HG03175 (cell line): Measurements from ENCODE around the gene ZNF581.

Experiments
- ATAC-seq: cut with Tn5 transposase; IDR thresholded peaks from one replicate; pipeline ENCODE4 v1.9.1; 2021; ENCODE audit warnings: mild to moderate bottlenecking, moderate library complexity; ENCODE audit not compliant: unreplicated experiment

Gene ZNF581

DNA sequence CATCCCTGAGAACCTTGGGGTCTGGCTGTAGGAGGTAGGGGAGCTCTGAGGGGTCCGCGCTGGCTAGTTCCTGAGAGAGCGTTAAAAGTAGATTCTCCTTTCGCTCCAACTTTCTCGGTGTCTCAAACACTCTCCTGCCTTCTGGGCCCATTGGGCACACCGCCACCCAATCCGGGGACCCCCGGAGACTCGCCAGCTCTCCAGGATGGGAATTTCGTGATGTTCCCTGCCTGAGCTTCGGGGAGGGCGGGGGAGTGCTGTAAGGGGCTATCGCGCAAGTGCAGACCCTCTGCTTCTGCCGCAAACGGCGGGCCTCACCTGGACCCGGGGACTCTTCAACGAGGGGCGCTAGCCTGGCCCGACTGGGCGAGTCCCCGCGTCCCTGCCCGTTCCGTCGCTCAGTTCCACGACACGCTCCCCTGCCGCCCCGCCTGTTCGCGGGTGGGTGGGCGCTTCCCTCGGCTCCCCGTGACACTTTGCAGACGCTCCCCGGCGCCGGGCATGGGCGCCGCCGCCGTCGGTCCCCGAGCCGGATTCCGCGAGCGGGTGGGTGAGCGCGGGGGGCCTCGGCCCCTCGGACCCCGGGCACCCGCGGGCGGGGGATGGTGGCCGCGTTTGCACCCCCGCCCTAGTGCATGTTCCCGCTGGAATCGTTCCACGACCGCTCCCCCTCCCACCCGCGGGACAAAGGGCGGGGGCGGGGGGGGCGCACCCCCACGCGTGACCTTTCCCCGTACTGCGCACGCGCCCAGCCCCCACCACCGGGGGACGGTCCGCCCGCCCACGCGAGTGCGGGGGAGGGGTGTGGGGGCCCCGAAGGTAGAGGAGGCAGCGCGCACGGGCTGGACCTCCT lies 4.5 kb downstream of the ZNF581 start, which contains the start of gene CCDC106:
Gene CCDC106 (plus strand): TSS at position 481 of the 853 bp plus-strand sequence. CDS start 835 bp downstream, outside the sequence.
- no peak for ATAC-seq

GRCh38 chr19:55648585-55649267 lies 5.3 kb downstream of the ZNF581 start:
- no peak for ATAC-seq

DNA sequence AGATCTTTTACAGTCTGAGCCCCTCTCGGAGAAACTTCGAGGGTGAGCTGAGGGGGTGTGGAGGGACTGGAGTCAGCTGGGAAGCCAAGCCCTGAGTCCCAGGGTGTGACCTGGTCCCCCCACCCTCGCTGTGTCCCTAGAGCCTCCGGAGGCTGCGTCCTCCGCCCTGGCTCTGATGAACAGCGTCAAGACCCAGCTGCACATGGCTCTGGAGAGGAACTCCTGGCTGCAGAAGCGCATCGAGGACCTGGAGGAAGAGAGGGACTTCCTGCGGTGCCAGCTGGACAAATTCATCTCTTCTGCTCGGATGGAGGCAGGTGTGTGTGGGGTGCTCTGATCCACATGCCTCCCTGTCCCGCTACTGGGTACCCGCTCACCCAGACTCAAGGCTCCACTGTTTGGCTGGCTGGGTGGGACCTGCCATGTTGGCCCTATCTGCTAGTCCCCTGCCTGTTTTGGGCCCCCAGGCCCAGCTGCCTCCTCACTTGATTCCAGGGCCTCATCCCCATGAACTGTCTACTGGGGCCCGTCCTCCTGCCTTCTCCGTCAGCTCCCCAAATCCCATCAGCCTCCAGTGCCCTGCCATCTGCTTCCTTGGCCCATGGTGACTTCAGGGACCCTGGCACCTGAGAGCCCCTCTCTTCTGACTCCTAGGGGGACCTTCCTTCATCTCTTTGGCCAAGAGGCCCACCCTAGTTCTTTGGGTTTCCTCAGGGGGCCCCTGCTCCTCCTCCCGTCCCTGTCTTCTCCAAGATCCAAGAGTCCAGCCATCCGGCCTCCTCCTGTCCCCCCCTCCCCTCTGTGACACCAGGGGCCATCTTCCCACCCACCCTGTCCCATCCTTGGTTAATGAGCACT lies 6.0 kb downstream of the ZNF581 start:
- no peak for ATAC-seq

DNA sequence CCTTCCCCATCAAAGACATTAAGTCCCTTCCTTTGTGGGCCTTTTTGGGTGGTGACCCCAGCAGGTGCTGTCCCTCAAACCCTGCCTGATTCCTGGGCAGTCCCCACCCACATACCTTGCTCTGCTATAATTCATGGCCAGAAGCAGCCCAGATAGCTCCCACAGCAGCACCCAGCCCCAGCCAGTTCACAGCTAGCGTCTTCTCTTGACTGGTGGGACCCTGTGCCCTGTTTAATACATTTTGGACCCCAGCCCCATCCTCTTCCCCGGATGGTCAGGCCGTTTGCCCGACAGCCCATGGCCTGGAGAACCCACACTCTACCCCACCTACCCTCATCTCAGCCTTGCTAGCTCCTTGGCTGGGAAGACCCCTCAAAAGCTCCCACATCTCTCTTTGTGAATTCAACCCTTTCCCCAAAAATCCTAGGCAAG lies 6.7 kb downstream of the ZNF581 start:
- ATAC-seq, result no peak

DNA sequence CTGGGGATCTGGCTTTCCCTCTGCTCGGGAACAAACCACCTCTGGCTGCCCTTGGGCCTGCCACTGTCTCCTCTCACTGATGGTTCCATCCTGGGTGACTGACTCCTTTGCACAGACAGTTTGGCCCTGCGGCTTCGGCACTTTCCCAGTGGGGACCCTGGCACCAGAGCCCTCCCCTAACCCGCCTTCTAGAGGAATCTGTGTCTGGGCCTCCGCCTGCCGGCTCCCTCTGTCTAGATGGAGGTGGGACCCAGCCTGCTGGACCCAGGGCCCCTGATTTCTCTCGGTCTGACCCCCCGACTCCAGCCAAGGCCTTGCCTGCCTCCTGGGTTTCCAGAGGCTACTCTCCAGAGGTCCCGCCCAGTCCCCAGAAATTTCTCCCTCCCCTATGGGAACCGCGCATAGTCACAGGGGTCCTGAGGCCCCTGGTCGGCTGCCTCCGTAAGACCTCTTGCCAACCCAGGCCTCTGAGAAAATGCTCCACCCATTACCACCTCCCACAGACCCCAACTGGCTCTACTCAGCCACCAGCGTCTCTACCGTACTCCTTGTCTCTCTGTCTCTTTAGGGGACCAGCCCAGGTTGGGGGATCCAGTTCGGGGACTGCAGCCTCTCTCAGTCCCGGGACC lies 7.3 kb downstream of the ZNF581 start:
- no peak for ATAC-seq

GRCh38 chr19:55651236-55651635 lies 7.8 kb downstream of the ZNF581 start:
- ATAC-seq, result no peak

- no peak for ATAC-seq
Measured at GRCh38 chr19:55652311-55653128, 9.1 kb downstream of the ZNF581 start.

DNA sequence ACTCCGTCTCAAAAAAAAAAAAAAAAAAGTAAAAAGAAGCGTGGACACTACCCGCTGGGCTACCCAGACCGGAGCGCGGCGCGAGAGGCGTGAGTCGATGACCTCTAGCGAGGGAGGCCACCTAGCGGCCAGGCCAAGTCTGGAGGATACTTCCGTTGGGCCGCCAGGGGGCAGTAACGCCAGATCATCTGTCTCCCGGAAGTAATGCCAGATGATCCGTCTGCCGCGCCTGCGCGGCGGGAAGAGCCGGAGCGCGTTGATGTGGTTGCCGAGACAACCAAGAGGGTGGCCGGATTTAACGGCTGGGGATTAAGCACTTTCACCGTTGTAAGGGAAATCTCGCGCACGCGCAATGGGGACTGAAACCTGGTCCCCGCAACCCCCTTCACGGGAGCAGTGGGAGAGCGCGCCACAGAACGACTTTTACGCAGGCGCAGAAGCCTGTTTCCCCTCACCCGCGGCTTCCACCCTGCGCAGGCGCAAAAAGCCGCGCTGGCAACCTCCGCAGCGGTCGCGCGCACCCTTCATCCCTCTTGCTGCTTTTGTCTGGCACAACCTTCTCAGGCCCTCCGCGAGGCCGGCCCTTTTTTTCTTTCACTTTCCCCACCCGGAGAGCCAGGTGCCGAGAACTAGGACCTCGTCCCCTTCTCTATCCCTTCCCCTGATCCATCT lies 10.3 kb downstream of the ZNF581 start:
- peak; percentile 41 for ATAC-seq

DNA sequence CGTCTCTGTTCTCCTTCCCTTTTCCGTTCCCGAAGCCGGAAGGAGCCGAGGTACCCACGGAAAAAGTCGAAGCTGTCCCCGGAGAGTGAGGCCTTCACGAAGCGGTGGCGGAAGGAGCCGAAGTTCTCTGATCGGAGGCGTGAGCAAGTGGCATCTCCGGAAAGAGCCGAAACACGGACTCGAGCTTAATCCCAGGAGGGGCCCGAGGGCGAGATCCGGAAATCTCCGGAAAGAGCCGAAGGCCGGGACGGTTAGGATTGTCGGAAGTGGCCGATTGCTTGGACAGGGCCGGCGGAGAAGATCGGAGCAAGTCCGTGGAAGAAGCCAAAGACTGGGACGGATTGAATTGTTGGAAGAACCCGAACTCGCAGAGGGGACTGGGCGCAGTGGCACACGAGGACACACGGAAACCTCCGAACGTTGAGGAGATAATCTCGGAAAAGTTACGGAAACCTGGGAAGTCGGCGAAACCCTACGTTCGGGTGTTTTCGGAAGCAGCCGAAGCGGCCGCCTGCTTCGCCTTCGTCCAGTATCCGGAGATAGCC lies 10.9 kb downstream of the ZNF581 start:
- ATAC-seq, result peak; percentile 63

DNA sequence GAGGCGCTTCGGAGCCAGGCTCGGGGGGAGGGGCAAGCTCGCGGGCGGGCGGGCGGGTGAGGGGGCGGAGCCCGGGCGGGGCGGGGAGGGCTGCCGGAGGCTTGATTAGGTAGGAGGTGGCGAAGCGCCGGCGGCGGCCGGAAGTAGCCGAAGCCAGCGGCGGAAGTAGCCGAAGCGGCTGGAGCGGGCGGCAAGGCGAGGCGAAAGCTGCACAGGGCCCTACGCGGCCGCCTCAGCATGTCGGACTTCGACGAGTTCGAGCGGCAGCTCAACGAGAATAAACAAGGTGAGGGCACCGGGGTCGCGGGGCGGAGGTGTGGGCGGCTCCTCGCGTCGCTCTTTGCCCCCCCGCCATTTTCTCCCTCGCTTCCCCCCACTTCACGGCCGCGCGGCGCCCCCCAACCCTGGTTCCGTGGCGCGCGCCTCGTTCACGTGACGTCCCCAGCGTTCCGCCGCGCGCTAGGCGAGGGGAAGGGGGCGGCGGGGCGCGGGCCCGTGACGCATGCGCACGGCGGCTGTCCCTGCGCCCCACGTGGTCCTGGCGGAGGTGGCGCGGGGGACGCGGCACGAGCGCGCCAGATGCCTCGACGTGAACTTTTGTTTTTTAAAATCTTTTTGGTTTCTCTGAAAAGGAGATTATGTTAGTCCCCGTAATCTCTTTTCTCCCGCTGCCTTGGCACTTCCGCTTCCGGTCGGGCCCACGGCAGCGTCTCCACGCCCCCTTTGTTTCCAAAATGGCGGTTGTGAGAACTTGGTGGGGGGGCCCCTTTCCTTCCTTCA lies 11.6 kb downstream of the ZNF581 start, which contains the start of gene U2AF2:
Gene U2AF2 (plus strand): TSS at position 168 of the 780 bp plus-strand sequence. CDS start 70 bp downstream, at position 238.
- peak; percentile 48 for ATAC-seq

GRCh38 chr19:55655648-55656040 lies 12.2 kb downstream of the ZNF581 start:
- ATAC-seq, result no peak

GRCh38 chr19:55656552-55656951 lies 13.1 kb downstream of the ZNF581 start:
- no peak for ATAC-seq

- no peak for ATAC-seq
Measured at GRCh38 chr19:55656988-55657747, 13.7 kb downstream of the ZNF581 start.

- ATAC-seq, result no peak
Measured at GRCh38 chr19:55658846-55659459, 15.5 kb downstream of the ZNF581 start.

DNA sequence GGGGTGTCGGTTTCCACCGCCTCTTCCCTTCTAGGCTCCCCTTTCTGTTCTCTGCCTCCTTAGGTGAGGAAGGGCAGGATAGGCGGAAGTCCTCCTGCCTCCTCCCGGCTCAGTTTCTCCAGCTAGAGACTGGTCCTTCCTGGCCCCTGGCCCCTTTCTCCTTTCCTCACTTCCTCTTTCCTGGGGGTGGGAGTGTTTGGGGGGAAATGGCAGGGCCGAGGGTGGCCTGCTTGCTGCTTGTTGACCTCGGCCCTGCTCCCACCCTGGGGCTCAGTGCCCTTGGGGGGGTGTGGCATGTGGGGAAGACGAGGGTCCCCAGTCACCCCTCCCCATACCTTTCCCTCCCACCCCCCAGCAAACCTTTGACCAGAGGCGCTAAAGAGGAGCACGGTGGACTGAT lies 16.4 kb downstream of the ZNF581 start:
- no peak for ATAC-seq

DNA sequence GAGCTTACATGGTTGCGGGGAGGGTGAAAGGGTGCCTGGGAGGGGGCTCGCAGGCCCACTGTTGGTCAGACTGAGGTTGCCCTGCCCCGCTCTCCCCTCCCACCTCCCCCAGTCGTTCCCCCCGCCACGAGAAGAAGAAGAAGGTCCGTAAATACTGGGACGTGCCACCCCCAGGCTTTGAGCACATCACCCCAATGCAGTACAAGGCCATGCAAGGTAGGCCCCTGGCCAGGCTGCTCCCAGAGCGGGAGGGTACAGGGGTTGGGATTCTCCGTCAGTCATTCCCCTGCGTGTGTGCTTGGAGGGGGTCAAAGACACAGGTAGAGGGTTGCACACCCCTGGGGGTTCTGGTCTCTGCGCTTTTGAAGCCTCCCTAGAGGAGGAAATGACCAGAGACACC lies 17.0 kb downstream of the ZNF581 start:
- ATAC-seq, result no peak

DNA sequence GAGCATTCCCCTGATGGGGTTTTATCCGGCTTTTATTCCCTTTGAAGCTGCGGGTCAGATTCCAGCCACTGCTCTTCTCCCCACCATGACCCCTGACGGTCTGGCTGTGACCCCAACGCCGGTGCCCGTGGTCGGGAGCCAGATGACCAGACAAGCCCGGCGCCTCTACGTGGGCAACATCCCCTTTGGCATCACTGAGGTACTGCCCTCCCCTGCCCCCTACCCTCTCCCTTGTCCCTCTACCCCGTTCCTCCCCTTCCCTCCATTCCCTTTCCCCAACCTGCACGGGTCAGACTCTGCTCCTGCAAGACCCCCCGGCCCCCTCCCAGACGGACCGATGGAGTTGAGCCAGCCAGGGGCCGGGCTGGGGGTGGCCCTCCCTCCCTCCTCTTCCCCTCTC lies 17.5 kb downstream of the ZNF581 start:
- no peak for ATAC-seq
